C4-2B (cell line): ENCODE measurements around the gene AUTS2.

Experiments used
- ZFX ChIP-seq: fragments of 450-650 bp; IDR thresholded peaks from 2 replicates; pipeline ENCODE4 v1.6.1; 2017
- TF ChIP-seq, protein P1 (sequence below): fragments of 450-650 bp; conservative IDR thresholded peaks from 2 replicates; pipeline ENCODE4 v1.5.1; 2017; ENCODE audit warnings: mild to moderate bottlenecking

- TF ChIP-seq, protein P1, sequence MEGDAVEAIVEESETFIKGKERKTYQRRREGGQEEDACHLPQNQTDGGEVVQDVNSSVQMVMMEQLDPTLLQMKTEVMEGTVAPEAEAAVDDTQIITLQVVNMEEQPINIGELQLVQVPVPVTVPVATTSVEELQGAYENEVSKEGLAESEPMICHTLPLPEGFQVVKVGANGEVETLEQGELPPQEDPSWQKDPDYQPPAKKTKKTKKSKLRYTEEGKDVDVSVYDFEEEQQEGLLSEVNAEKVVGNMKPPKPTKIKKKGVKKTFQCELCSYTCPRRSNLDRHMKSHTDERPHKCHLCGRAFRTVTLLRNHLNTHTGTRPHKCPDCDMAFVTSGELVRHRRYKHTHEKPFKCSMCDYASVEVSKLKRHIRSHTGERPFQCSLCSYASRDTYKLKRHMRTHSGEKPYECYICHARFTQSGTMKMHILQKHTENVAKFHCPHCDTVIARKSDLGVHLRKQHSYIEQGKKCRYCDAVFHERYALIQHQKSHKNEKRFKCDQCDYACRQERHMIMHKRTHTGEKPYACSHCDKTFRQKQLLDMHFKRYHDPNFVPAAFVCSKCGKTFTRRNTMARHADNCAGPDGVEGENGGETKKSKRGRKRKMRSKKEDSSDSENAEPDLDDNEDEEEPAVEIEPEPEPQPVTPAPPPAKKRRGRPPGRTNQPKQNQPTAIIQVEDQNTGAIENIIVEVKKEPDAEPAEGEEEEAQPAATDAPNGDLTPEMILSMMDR, result no peak
- no peak for TF ChIP-seq ZFX
Observed at GRCh38 chr7:70505886-70506285, 907.6 kb downstream of the AUTS2 start.
